ENCODE results near the gene RIPOR3. TPM values are rescaled to one million over a fixed set of nuclear protein-coding genes. Genes with fewer than 3 reads are reported as not detected.

RIPOR3 gene
- polyA plus RNA-seq, 1 donor from 2014 or later = not detected

GRCh38 chr20:50618537-50618936, 72.8 kb downstream of the RIPOR3 start:
- H3F3A ChIP-seq (ENCODE audit: insufficient read depth, low read length, poor library complexity, severe bottlenecking) = no peaks in the 10 kb centered on the region
- H4K20me1 ChIP-seq (ENCODE audit: insufficient read depth) = no peaks in the 10 kb centered on the region
- H3K27me3 ChIP-seq (ENCODE audit: insufficient read depth, low read depth, low read length) = no peaks in the 10 kb centered on the region

DNA sequence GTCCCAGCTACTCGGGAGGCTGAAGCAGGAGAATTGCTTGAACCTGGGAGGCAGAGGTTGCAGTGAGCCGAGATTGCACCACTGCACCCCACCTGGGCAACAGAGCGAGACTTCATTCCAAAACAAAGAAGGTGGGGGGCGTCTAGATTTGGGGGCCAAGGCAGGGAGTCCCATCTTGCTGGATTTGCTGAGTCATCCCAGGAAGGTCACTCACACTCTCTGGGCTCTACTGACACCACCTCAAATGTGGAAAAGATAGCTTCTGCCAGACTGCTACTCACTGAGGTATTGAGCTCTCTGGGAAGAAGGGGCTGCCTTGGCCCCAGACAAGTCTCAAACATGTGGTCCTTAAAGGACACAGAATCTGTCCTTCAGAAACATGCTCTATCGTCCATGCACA, 74.3 kb downstream of the RIPOR3 start:
- H3K4me3 ChIP-seq (ENCODE audit: low read length) = no peak overlapping the region
- H3K36me3 ChIP-seq (ENCODE audit: insufficient read depth, low read length) = no peaks in the 10 kb centered on the region
- no peaks in the 10 kb centered on the region for H3K27me3 ChIP-seq (ENCODE audit: insufficient read depth, low read depth, low read length)
- no peak overlapping the region for H2AFZ ChIP-seq (ENCODE audit: low read depth, low read length)
- H3F3A ChIP-seq (ENCODE audit: insufficient read depth, low read length, poor library complexity, severe bottlenecking) = no peaks in the 10 kb centered on the region
- H3K9me3 ChIP-seq (ENCODE audit: low read length) = peaks cover 7% of the 10 kb centered on the region
- no peak overlapping the region for H3K27ac ChIP-seq (ENCODE audit: low read length)
- H3K79me2 ChIP-seq (replicated peaks; ENCODE audit: insufficient read depth, low read length) = no peaks in the 10 kb centered on the region
- TF ChIP-seq EZH2 (IDR thresholded peaks at IDR 0.05; ENCODE audit: borderline replicate concordance, insufficient read depth, low read length, poor library complexity, severe bottlenecking) (no peak), REST (IDR thresholded peaks at IDR 0.05; ENCODE audit: borderline replicate concordance) (no peak), MXI1 (conservative IDR thresholded peaks at IDR 0.05; ENCODE audit: poor library complexity, severe bottlenecking) (no peak), POLR2AphosphoS5 (IDR thresholded peaks at IDR 0.05) (no peak), SMC3 (conservative IDR thresholded peaks at IDR 0.05; ENCODE audit: poor library complexity) (no peak), RAD21 (conservative IDR thresholded peaks at IDR 0.05) (no peak), TAF1 (IDR thresholded peaks at IDR 0.05; ENCODE audit: low read depth) (no peak), EP300 (conservative IDR thresholded peaks at IDR 0.05; ENCODE audit: poor library complexity, severe bottlenecking) (no peak)
- no peaks in the 10 kb centered on the region for H4K20me1 ChIP-seq (ENCODE audit: insufficient read depth)
- no peak overlapping the region for H3K9ac ChIP-seq (ENCODE audit: low read length)
- H3K9me2 ChIP-seq (ENCODE audit: insufficient read depth, low read length) = no peaks in the 10 kb centered on the region
- no peak overlapping the region for H3K4me2 ChIP-seq (ENCODE audit: low read length)

More at GRCh38 chr20:50618537-50618936, 72.8 kb downstream of the RIPOR3 start:
- no peak overlapping the region for H3K9ac ChIP-seq (ENCODE audit: low read length)
- peaks cover 7% of the 10 kb centered on the region for H3K9me3 ChIP-seq (ENCODE audit: low read length)
- H3K79me2 ChIP-seq (replicated peaks; ENCODE audit: insufficient read depth, low read length) = no peaks in the 10 kb centered on the region
- no peaks in the 10 kb centered on the region for H3K36me3 ChIP-seq (ENCODE audit: insufficient read depth, low read length)
- H3K9me2 ChIP-seq (ENCODE audit: insufficient read depth, low read length) = no peaks in the 10 kb centered on the region
- no peak for TF ChIP-seq TAF1 (IDR thresholded peaks at IDR 0.05; ENCODE audit: low read depth)
- TF ChIP-seq POLR2AphosphoS5 (IDR thresholded peaks at IDR 0.05) = no peak
- no peak for TF ChIP-seq RAD21 (conservative IDR thresholded peaks at IDR 0.05)
- no peak for TF ChIP-seq MXI1 (conservative IDR thresholded peaks at IDR 0.05; ENCODE audit: poor library complexity, severe bottlenecking)
- TF ChIP-seq EP300 (conservative IDR thresholded peaks at IDR 0.05; ENCODE audit: poor library complexity, severe bottlenecking) = no peak
- TF ChIP-seq REST (IDR thresholded peaks at IDR 0.05; ENCODE audit: borderline replicate concordance) = no peak
- TF ChIP-seq EZH2 (IDR thresholded peaks at IDR 0.05; ENCODE audit: borderline replicate concordance, insufficient read depth, low read length, poor library complexity, severe bottlenecking) = no peak
- no peak for TF ChIP-seq CTCF (IDR thresholded peaks at IDR 0.05; ENCODE audit: poor library complexity, severe bottlenecking)
- TF ChIP-seq SMC3 (conservative IDR thresholded peaks at IDR 0.05; ENCODE audit: poor library complexity) = no peak
- no peak overlapping the region for H2AFZ ChIP-seq (ENCODE audit: low read depth, low read length)
- no peak overlapping the region for H3K4me3 ChIP-seq (ENCODE audit: low read length)
- H3K27ac ChIP-seq (ENCODE audit: low read length) = no peak overlapping the region
- H3K4me2 ChIP-seq (ENCODE audit: low read length) = no peak overlapping the region
